ENCODE results near the gene CYP4F12.

The CYP4F12 gene, protein sequence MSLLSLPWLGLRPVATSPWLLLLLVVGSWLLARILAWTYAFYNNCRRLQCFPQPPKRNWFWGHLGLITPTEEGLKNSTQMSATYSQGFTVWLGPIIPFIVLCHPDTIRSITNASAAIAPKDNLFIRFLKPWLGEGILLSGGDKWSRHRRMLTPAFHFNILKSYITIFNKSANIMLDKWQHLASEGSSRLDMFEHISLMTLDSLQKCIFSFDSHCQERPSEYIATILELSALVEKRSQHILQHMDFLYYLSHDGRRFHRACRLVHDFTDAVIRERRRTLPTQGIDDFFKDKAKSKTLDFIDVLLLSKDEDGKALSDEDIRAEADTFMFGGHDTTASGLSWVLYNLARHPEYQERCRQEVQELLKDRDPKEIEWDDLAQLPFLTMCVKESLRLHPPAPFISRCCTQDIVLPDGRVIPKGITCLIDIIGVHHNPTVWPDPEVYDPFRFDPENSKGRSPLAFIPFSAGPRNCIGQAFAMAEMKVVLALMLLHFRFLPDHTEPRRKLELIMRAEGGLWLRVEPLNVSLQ

DNA sequence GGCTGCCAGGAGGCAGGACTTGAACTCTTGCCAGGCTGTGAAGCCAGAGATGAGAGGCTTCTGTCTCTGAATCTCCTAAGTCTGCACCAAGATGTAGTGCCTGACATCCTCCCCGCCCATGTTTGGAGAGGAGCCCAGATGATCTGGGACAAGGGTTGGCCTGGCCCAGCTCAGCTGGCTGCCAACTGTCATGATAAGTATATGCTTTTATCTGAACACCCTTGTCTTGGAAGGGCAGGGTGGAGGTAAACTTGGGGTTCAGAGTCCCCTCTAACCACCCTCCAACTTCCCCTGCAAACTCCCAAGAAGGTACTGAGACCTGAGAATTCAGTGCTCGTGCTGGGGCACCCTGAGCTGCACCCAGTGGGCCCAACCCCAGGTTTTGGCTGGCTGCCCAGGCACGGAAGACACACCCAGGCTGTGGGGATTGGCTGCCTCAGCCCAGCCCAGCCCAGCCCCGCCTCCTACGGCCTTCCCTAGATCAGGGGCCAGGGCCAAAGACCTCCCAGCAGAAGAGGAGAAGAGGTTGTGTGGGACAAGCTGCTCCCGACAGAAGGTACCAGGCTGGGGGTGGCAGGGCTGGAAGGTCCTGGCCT, at the start of gene CYP4F12:
TSS of gene CYP4F12 (plus strand) at position 508 of the 596 bp plus-strand sequence. CDS start 443 bp downstream, outside the sequence.
- no peak for DNase-seq (ENCODE audit: low read depth)

DNA sequence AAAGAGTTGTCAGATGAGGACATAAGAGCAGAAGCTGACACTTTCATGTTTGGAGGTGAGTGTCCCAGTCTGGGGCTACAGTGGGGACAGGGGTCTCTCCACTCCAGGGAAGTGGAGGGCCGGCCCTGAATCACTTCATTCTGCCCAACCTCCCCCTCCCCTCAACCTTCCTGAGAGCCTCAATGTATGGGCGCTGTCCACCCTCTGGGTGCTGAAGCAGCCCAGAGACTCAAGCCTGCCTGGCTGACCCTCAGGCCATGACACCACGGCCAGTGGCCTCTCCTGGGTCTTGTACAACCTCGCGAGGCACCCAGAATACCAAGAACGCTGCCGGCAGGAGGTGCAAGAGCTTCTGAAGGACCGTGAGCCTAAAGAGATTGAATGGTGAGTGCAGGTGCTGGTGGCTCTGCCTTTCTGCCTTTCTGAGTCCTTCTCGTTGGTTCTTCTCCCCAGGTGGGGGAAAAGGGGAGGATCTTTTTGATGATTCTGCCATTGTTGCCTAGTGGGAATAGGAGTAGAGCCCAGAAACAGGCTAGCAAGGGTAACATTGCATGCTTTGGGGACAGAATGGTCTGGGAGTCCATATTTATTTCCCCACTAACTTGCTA, 49.1 kb upstream of the CYP4F12 start:
- DNase-seq (ENCODE audit: low read depth): no peak

DNA sequence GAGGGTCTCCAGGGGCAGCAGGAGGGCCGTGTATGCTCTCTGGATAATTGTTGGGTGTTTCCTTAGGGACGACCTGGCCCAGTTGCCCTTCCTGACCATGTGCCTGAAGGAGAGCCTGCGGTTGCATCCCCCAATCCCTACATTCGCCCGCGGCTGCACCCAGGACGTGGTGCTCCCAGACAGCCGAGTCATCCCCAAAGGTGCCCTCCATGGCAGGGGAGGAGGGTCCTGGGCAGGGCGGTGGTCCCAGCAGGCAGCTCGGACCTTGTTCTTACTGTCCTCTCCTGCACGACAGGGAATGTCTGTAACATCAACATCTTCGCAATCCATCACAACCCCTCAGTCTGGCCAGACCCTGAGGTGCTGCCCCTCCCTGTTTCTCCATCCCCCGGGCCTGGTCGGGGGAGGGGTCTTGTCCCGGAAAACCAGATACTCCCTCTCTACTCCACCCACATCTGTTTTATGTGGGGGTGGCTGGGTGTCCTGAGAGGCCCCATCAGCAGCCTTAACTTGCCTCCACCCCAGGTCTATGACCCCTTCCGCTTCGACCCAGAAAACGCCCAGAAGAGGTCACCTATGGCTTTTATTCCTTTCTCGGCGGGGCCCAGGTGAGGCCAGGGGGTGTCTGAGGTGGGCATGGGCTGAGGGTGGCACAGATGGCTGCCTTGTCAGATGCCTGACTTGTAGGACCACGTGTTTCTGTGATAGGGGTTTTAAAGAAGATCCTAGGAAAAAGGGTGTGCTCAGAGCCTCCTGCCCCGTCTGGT, 44.5 kb upstream of the CYP4F12 start:
- DNase-seq (ENCODE audit: low read depth): no peak

- no peak for DNase-seq (ENCODE audit: low read depth)
Observed at GRCh38 chr19:15629003-15629880, 43.6 kb upstream of the CYP4F12 start.

- DNase-seq (ENCODE audit: low read depth): no peak
Observed at GRCh38 chr19:15631817-15632216, 41.1 kb upstream of the CYP4F12 start.

- DNase-seq (ENCODE audit: low read depth): no peak
Observed at GRCh38 chr19:15633082-15633835, 39.6 kb upstream of the CYP4F12 start.

GRCh38 chr19:15634105-15634504, 38.8 kb upstream of the CYP4F12 start:
- DNase-seq (ENCODE audit: low read depth): no peak

DNA sequence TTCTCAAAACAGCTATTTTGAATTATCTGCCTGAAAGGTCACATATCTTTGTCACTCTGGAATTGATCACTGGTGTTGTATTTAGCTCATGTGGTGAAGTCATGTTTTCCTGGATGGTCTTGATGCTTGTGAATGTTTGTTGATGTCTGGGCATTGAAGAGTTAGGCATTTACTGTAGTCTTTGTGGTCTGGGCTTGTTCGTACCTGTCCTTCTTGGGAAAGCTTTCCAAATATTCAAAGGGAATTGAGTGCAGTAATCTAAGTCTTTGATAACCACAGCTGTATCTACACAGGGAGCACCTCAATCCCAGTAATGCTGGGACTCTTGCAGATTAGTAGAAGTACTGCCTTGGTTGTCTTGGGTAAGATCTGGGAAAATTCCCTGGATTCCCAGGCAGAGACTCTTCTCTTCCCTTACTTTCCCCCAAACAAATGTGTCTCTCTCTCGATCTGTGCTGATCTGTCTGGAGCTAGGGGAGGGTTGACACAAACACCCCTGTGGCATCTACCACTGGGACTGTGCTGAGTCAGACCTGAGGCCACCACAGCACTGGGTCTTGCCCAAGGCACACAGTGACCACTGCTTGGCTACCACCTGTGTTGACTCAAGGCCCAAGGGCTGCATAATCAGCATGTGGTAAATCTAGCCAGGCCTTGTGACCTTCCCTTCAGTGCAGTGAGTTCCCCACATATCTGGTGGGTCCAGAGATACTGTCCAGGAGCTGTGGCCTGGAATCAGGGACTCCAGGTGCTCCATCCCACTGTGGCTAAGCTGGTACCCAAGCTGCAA, 37.7 kb upstream of the CYP4F12 start:
- no peak for DNase-seq (ENCODE audit: low read depth)

GRCh38 chr19:15636026-15636425, 36.9 kb upstream of the CYP4F12 start:
- no peak for DNase-seq (ENCODE audit: low read depth)

GRCh38 chr19:15639596-15639995, 33.3 kb upstream of the CYP4F12 start:
- no peak for DNase-seq (ENCODE audit: low read depth)

- no peak for DNase-seq (ENCODE audit: low read depth)
Observed at GRCh38 chr19:15640294-15640903, 32.5 kb upstream of the CYP4F12 start, which contains the start of gene CYP4F3. CYP4F3 (plus strand) TSS chr19:15640897; CDS start chr19:15641416, 519 bp downstream.

- no peak for DNase-seq (ENCODE audit: low read depth)
Observed at GRCh38 chr19:15640904-15641597, 31.8 kb upstream of the CYP4F12 start.

GRCh38 chr19:15641901-15642491, 30.9 kb upstream of the CYP4F12 start:
- DNase-seq (ENCODE audit: low read depth): no peak

- DNase-seq (ENCODE audit: low read depth): no peak
Observed at GRCh38 chr19:15642807-15643206, 30.1 kb upstream of the CYP4F12 start.

GRCh38 chr19:15643387-15643786, 29.5 kb upstream of the CYP4F12 start:
- DNase-seq (ENCODE audit: low read depth): no peak

- no peak for DNase-seq (ENCODE audit: low read depth)
Observed at GRCh38 chr19:15644066-15644741, 28.7 kb upstream of the CYP4F12 start.

DNA sequence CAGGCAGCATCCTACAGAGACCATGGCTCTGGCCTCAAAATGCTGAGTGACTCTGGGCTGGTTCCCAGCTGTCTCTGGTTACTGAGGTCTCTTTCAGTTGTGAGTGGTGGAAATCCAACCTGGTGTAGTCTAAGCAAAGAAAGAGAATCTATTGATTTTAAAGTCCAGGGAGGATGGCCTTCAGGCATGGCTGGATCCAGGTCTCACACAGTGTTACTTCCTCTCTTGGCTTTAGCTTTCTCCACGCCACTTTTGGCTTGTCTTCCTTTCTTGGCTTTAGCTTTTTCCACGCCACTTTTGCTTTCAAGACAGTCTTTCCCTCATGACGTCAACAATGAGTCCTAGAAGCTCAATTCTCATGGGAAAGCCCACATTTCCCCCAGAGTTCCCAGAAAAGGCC, 28.1 kb upstream of the CYP4F12 start:
- DNase-seq (ENCODE audit: low read depth): no peak
